ENCODE measurements around the gene DLGAP5. TPM values are rescaled to one million over a fixed set of nuclear protein-coding genes. Genes with fewer than 3 reads are reported as not detected.

DLGAP5 gene
- polyA plus RNA-seq, 1 donor (not counting 4 experiments of a cell fraction or from before 2014, with no cell fraction given): 15.3 TPM

GRCh38 chr14:55198749-55199148, 7.4 kb upstream of the DLGAP5 start:
- no peak overlapping the region for H3K4me3 ChIP-seq (ENCODE audit: control insufficient read depth in 2 of 3, extremely low read depth in 1 of 3, insufficient read depth in 2 of 3, low read depth in 1 of 3, low read length in 3 of 3)
- no peak overlapping the region for H3K27ac ChIP-seq (ENCODE audit: control insufficient read depth, insufficient read depth, low read length)
- dilution Hi-C loops (cut with MboI; ENCODE audit: extremely low pct_ligation_motif_present, low sequenced_read_pairs): no loop called here
- H3K9me3 ChIP-seq (ENCODE audit: control insufficient read depth, low read depth, low read length): no peaks in the 10 kb centered on the region
- no peaks in the 10 kb centered on the region for H3K27me3 ChIP-seq (ENCODE audit: control insufficient read depth, extremely low read depth, insufficient read depth, low read length)
- no peak overlapping the region for H2AFZ ChIP-seq (ENCODE audit: control insufficient read depth, low read length)
- no peaks in the 10 kb centered on the region for H3K9me1 ChIP-seq (ENCODE audit: control insufficient read depth, extremely low read depth, insufficient read depth, low read length)
- no peaks in the 10 kb centered on the region for H3K79me2 ChIP-seq (ENCODE audit: control insufficient read depth, insufficient read depth, low read length)
- no peaks in the 10 kb centered on the region for H3K4me1 ChIP-seq (ENCODE audit: control insufficient read depth, extremely low read depth, insufficient read depth, low read length)
- no peak overlapping the region for H3K4me2 ChIP-seq (ENCODE audit: control insufficient read depth, extremely low read depth, insufficient read depth, low read depth, low read length)
- no peak overlapping the region for H3K9ac ChIP-seq (ENCODE audit: control insufficient read depth, extremely low read depth, insufficient read depth, low read length)
- DNase-seq (ENCODE audit: low read depth, low spot score) (no peak), FAIRE-seq (no peak)
- no peaks in the 10 kb centered on the region for H3K36me3 ChIP-seq (ENCODE audit: control insufficient read depth in 2 of 2, extremely low read depth in 1 of 2, insufficient read depth in 2 of 2, low read length in 2 of 2)
- no peak for TF ChIP-seq EZH2 (IDR thresholded peaks at IDR 0.05; ENCODE audit: low read length)
- no peak for TF ChIP-seq CTCF (optimal IDR thresholded peaks at IDR 0.05 in 1 of 3, IDR thresholded peaks at IDR 0.05 in 1 of 3, conservative IDR thresholded peaks at IDR 0.05 in 1 of 3; ENCODE audit: extremely low read depth in 1 of 3, insufficient read depth in 2 of 3, low read length in 3 of 3)
- no peaks in the 10 kb centered on the region for H4K20me1 ChIP-seq (ENCODE audit: control insufficient read depth, extremely low read depth, insufficient read depth, low read length)

GRCh38 chr14:55194656-55195355, 3.4 kb upstream of the DLGAP5 start:
- H3K27ac ChIP-seq (ENCODE audit: control insufficient read depth, insufficient read depth, low read length): no peak overlapping the region
- no peak overlapping the region for H3K4me3 ChIP-seq (ENCODE audit: control insufficient read depth in 2 of 3, extremely low read depth in 1 of 3, insufficient read depth in 2 of 3, low read depth in 1 of 3, low read length in 3 of 3)
- H3K36me3 ChIP-seq (ENCODE audit: control insufficient read depth in 2 of 2, extremely low read depth in 1 of 2, insufficient read depth in 2 of 2, low read length in 2 of 2): no peaks in the 10 kb centered on the region
- no peak overlapping the region for H3K4me2 ChIP-seq (ENCODE audit: control insufficient read depth, extremely low read depth, insufficient read depth, low read depth, low read length)
- H3K9ac ChIP-seq (ENCODE audit: control insufficient read depth, extremely low read depth, insufficient read depth, low read length): no peak overlapping the region
- FAIRE-seq (no peak), DNase-seq (ENCODE audit: low read depth, low spot score) (no peak)
- H2AFZ ChIP-seq (ENCODE audit: control insufficient read depth, low read length): no peak overlapping the region
- H4K20me1 ChIP-seq (ENCODE audit: control insufficient read depth, extremely low read depth, insufficient read depth, low read length): no peaks in the 10 kb centered on the region
- TF ChIP-seq CTCF (optimal IDR thresholded peaks at IDR 0.05 in 1 of 3, IDR thresholded peaks at IDR 0.05 in 1 of 3, conservative IDR thresholded peaks at IDR 0.05 in 1 of 3; ENCODE audit: extremely low read depth in 1 of 3, insufficient read depth in 2 of 3, low read length in 3 of 3) (no peak), EZH2 (IDR thresholded peaks at IDR 0.05; ENCODE audit: low read length) (no peak)
- peaks cover 7% of the 10 kb centered on the region for H3K4me1 ChIP-seq (ENCODE audit: control insufficient read depth, extremely low read depth, insufficient read depth, low read length)
- no peaks in the 10 kb centered on the region for H3K27me3 ChIP-seq (ENCODE audit: control insufficient read depth, extremely low read depth, insufficient read depth, low read length)
- no peaks in the 10 kb centered on the region for H3K9me3 ChIP-seq (ENCODE audit: control insufficient read depth, low read depth, low read length)
- dilution Hi-C loops (cut with MboI; ENCODE audit: extremely low pct_ligation_motif_present, low sequenced_read_pairs): no loop called here
- H3K9me1 ChIP-seq (ENCODE audit: control insufficient read depth, extremely low read depth, insufficient read depth, low read length): no peaks in the 10 kb centered on the region
- H3K79me2 ChIP-seq (ENCODE audit: control insufficient read depth, insufficient read depth, low read length): peaks cover 15% of the 10 kb centered on the region
